Measurements from ENCODE around the gene CTXND1.

GRCh38 chr15:80152896-80153876, 98.8 kb downstream of the CTXND1 start, which contains the start of gene FAH:
- 0 out of 2 replicates have a peak, but pooled peaks have one; percentile 39 for TF ChIP-seq TAF1 (IDR thresholded peaks at IDR 0.05; ENCODE audit: low read depth)
- TF ChIP-seq EP300 (IDR thresholded peaks at IDR 0.05; ENCODE audit: borderline replicate concordance) = no peak

All from Ishikawa (cell line).